GM15510 (cell line): ENCODE measurements around the gene EXD1.

Experiments used
- POLR2A ChIP-seq: IDR thresholded peaks from 3 replicates; pipeline ENCODE4 v1.6.1; 2011; ENCODE audit warnings: borderline replicate concordance; ENCODE audit not compliant: insufficient read length; ENCODE audit errors: extremely low read depth

EXD1 gene

GRCh38 chr15:41161736-41162135 is 68.8 kb downstream of the EXD1 start:
- no peak for TF ChIP-seq POLR2A

GRCh38 chr15:41161336-41161735 is 69.2 kb downstream of the EXD1 start:
- no peak for TF ChIP-seq POLR2A

GRCh38 chr15:41160639-41161315 is 69.8 kb downstream of the EXD1 start:
- TF ChIP-seq POLR2A: no peak

- TF ChIP-seq POLR2A: no peak
Observed at GRCh38 chr15:41154412-41154811, 76.1 kb downstream of the EXD1 start.

GRCh38 chr15:41153733-41154132 is 76.8 kb downstream of the EXD1 start:
- TF ChIP-seq POLR2A: no peak

- TF ChIP-seq POLR2A: no peak
Observed at GRCh38 chr15:41151451-41152005, 79.0 kb downstream of the EXD1 start.

GRCh38 chr15:41150279-41150678 is 80.3 kb downstream of the EXD1 start:
- TF ChIP-seq POLR2A: no peak

GRCh38 chr15:41148065-41148464 is 82.5 kb downstream of the EXD1 start:
- TF ChIP-seq POLR2A: no peak

GRCh38 chr15:41139619-41140018 is 90.9 kb downstream of the EXD1 start:
- TF ChIP-seq POLR2A: no peak

GRCh38 chr15:41133454-41133853 is 97.1 kb downstream of the EXD1 start:
- TF ChIP-seq POLR2A: no peak
